Measurements from ENCODE around the gene HECW1.

- TF ChIP-seq, protein P1, sequence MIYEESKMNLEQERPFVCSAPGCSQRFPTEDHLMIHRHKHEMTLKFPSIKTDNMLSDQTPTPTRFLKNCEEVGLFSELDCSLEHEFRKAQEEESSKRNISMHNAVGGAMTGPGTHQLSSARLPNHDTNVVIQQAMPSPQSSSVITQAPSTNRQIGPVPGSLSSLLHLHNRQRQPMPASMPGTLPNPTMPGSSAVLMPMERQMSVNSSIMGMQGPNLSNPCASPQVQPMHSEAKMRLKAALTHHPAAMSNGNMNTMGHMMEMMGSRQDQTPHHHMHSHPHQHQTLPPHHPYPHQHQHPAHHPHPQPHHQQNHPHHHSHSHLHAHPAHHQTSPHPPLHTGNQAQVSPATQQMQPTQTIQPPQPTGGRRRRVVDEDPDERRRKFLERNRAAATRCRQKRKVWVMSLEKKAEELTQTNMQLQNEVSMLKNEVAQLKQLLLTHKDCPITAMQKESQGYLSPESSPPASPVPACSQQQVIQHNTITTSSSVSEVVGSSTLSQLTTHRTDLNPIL (CRISPR knock-in tag; IDR thresholded peaks at IDR 0.05; ENCODE audit: low read depth): no peak
- TF ChIP-seq, protein P2, sequence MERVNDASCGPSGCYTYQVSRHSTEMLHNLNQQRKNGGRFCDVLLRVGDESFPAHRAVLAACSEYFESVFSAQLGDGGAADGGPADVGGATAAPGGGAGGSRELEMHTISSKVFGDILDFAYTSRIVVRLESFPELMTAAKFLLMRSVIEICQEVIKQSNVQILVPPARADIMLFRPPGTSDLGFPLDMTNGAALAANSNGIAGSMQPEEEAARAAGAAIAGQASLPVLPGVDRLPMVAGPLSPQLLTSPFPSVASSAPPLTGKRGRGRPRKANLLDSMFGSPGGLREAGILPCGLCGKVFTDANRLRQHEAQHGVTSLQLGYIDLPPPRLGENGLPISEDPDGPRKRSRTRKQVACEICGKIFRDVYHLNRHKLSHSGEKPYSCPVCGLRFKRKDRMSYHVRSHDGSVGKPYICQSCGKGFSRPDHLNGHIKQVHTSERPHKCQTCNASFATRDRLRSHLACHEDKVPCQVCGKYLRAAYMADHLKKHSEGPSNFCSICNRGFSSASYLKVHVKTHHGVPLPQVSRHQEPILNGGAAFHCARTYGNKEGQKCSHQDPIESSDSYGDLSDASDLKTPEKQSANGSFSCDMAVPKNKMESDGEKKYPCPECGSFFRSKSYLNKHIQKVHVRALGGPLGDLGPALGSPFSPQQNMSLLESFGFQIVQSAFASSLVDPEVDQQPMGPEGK (CRISPR knock-in tag; IDR thresholded peaks at IDR 0.05; ENCODE audit: borderline replicate concordance): no peak
- no peak for TF ChIP-seq TOX (CRISPR knock-in tag; IDR thresholded peaks at IDR 0.05; ENCODE audit: borderline replicate concordance)
- TF ChIP-seq RARB (CRISPR knock-in tag; IDR thresholded peaks at IDR 0.05): no peak
- no peak for TF ChIP-seq POU6F1 (CRISPR knock-in tag; IDR thresholded peaks at IDR 0.05; ENCODE audit: borderline replicate concordance, low read depth)
- TF ChIP-seq ZFP3 (CRISPR knock-in tag; IDR thresholded peaks at IDR 0.05): no peak
- TF ChIP-seq GLIS3 (CRISPR knock-in tag; IDR thresholded peaks at IDR 0.05): no peak
- TF ChIP-seq CSDC2 (CRISPR knock-in tag; IDR thresholded peaks at IDR 0.05): no peak
- no peak for TF ChIP-seq ESRRG (CRISPR knock-in tag; IDR thresholded peaks at IDR 0.05)
- TF ChIP-seq ZC3H10 (CRISPR knock-in tag; IDR thresholded peaks at IDR 0.05): no peak
- no peak for TF ChIP-seq CSRNP3 (CRISPR knock-in tag; IDR thresholded peaks at IDR 0.05)
- no peak for TF ChIP-seq ARNTL (CRISPR knock-in tag; IDR thresholded peaks at IDR 0.05; ENCODE audit: borderline replicate concordance, low read depth)
- TF ChIP-seq ZNF8 (CRISPR knock-in tag; IDR thresholded peaks at IDR 0.05): no peak
Measured at GRCh38 chr7:43502941-43503340, 390.5 kb downstream of the HECW1 start.

Data from SK-N-SH treated with all-trans-retinoic acid at 6 μM for 48 hours (cell line).